Measurements from ENCODE around the gene UGT1A5.
"Not testable (repeated sequence)": the region's sequence is repeated elsewhere in the genome, so short reads cannot be mapped to it uniquely, and the experiment has no call there.

UGT1A5 gene

GRCh38 chr2:233698740-233699139, 14.0 kb upstream of the UGT1A5 start:
- no peak for DNase-seq

GRCh38 chr2:233699424-233700027, 13.2 kb upstream of the UGT1A5 start:
- DNase-seq = no peak

- DNase-seq = no peak
These were observed 12.6 kb upstream of the UGT1A5 start for GRCh38 chr2:233700028-233700635.

- not testable (repeated sequence) for DNase-seq
These were observed 11.9 kb upstream of the UGT1A5 start for GRCh38 chr2:233700842-233701241.

GRCh38 chr2:233702238-233702637, 10.5 kb upstream of the UGT1A5 start:
- no peak for DNase-seq

- DNase-seq = no peak
These were observed 6.7 kb upstream of the UGT1A5 start for GRCh38 chr2:233705911-233706506.

- no peak for DNase-seq
These were observed 6.0 kb upstream of the UGT1A5 start for GRCh38 chr2:233706720-233707119.

- DNase-seq = no peak
These were observed 4.6 kb upstream of the UGT1A5 start for GRCh38 chr2:233707940-233708644.

- no peak for DNase-seq
These were observed 3.8 kb upstream of the UGT1A5 start for GRCh38 chr2:233708942-233709341.

- DNase-seq = peak; percentile 61
These were observed 1.2 kb upstream of the UGT1A5 start for GRCh38 chr2:233711312-233712008.

GRCh38 chr2:233713262-233713615, 532 bp downstream of the UGT1A5 start:
- no peak for DNase-seq

- no peak for DNase-seq
These were observed 1.4 kb downstream of the UGT1A5 start for GRCh38 chr2:233714121-233714520.

- DNase-seq = no peak
These were observed 5.8 kb downstream of the UGT1A5 start, which contains the start of gene UGT1A4 for GRCh38 chr2:233718552-233718951. TSS of gene UGT1A4 (plus strand) at chr2:233718736. CDS start at chr2:233718821, 85 bp downstream.

- no peak for DNase-seq
These were observed 16.1 kb downstream of the UGT1A5 start, which contains the start of gene UGT1A3 for GRCh38 chr2:233728723-233729301. TSS of gene UGT1A3 (plus strand) at chr2:233729042. CDS start at chr2:233729127, 85 bp downstream.

- not testable (repeated sequence) for DNase-seq
These were observed 24.4 kb downstream of the UGT1A5 start for GRCh38 chr2:233736868-233737653.

- DNase-seq = no peak
These were observed 28.2 kb downstream of the UGT1A5 start for GRCh38 chr2:233740870-233741269.

- no peak for DNase-seq
These were observed 31.0 kb downstream of the UGT1A5 start for GRCh38 chr2:233743464-233744259.

GRCh38 chr2:233745073-233745755, 32.5 kb downstream of the UGT1A5 start:
- DNase-seq = no peak

- DNase-seq = not testable (repeated sequence)
These were observed 33.1 kb downstream of the UGT1A5 start for GRCh38 chr2:233745838-233746237.

Measured in activated CD4-positive, alpha-beta T cell treated with anti-CD3 and anti-CD28 coated beads, Interleukin-2, amount 50 U/mL, for 16 hours (primary cell).